Measurements from ENCODE around the gene PPP2R5A. TPM values are rescaled to one million over a fixed set of nuclear protein-coding genes. Genes with fewer than 3 reads are reported as not detected.

The PPP2R5A gene
- total RNA-seq: 10 to 100 TPM; 56.5 to 63.9 (median 63.3) TPM
- long read RNA-seq, donor 1, transcript PPP2R5A-201 (13 exons, 3,128 nt): major isoform, 27 of 36 reads
- long read RNA-seq, donor 1, partial matches to known transcripts: 1 of 36 reads
- long read RNA-seq, donor 1, other reads (novel, unspliced or antisense): 8 of 36 reads
- long read RNA-seq, donor 2, partial matches to known transcripts: 0 of 2 reads
- long read RNA-seq, donor 2, other reads (novel, unspliced or antisense): 2 of 2 reads

GRCh38 chr1:212284744-212285684 lies at the start of gene PPP2R5A:
Gene PPP2R5A, plus strand, starts transcription at chr1:212285410. Its CDS starts 701 bp downstream, at chr1:212286111.
- ATAC-seq: peak; percentile 91
- H3K36me3 ChIP-seq (ENCODE audit: low read depth): no peaks in the 10 kb centered on the region
- DNase-seq: peak; percentile 99 to 100 (median 99)
- peak within 1 kb of the TSS; percentile 91 for H3K4me3 ChIP-seq
- H3K4me1 ChIP-seq (ENCODE audit: low read depth): peaks cover 26% of the 10 kb centered on the region
- H3K9me3 ChIP-seq: no peaks in the 10 kb centered on the region
- intact Hi-C loops (cut with DNase I, micrococcal nuclease): no loop called here
- no peak for TF ChIP-seq CTCF (IDR thresholded peaks at IDR 0.05)

- Histone ChIP-seq H3K4me3 (no peak overlapping the region), H3K4me1 (ENCODE audit: low read depth) (peaks cover 28% of the 10 kb centered on the region), H3K9me3 (no peaks in the 10 kb centered on the region), H3K36me3 (ENCODE audit: low read depth) (no peaks in the 10 kb centered on the region)
- peak; percentile 72 to 80 (median 74) for DNase-seq
- ATAC-seq: peak; percentile 88
- TF ChIP-seq CTCF (IDR thresholded peaks at IDR 0.05): no peak
- intact Hi-C loops (cut with DNase I, micrococcal nuclease): no loop called here
Observed at GRCh38 chr1:212235857-212236256, 49.4 kb upstream of the PPP2R5A start.

GRCh38 chr1:212236664-212237220 lies 48.5 kb upstream of the PPP2R5A start:
- ATAC-seq (no peak), DNase-seq (no peak)
- no peaks in the 10 kb centered on the region for H3K36me3 ChIP-seq (ENCODE audit: low read depth)
- TF ChIP-seq CTCF (IDR thresholded peaks at IDR 0.05): no peak
- intact Hi-C loops (cut with DNase I, micrococcal nuclease): no loop called here
- H3K4me3 ChIP-seq: no peak overlapping the region
- H3K4me1 ChIP-seq (ENCODE audit: low read depth): peaks cover 28% of the 10 kb centered on the region
- H3K9me3 ChIP-seq: no peaks in the 10 kb centered on the region

- TF ChIP-seq CTCF (IDR thresholded peaks at IDR 0.05): no peak
- DNase-seq (no peak), ATAC-seq (peak; percentile 79)
- H3K4me1 ChIP-seq (ENCODE audit: low read depth): peaks cover 30% of the 10 kb centered on the region
- H3K9me3 ChIP-seq: no peaks in the 10 kb centered on the region
- no peak overlapping the region for H3K4me3 ChIP-seq
- H3K36me3 ChIP-seq (ENCODE audit: low read depth): no peaks in the 10 kb centered on the region
- intact Hi-C loops (cut with DNase I, micrococcal nuclease): no loop called here
Observed at GRCh38 chr1:212237651-212238050, 47.6 kb upstream of the PPP2R5A start.

- no peaks in the 10 kb centered on the region for H3K9me3 ChIP-seq
- intact Hi-C loops (cut with DNase I, micrococcal nuclease): no loop called here
- H3K4me3 ChIP-seq: no peak overlapping the region
- TF ChIP-seq CTCF (IDR thresholded peaks at IDR 0.05): no peak
- H3K4me1 ChIP-seq (ENCODE audit: low read depth): peaks cover 35% of the 10 kb centered on the region
- DNase-seq: peak; percentile 47 to 59 (median 53)
- peak; percentile 34 for ATAC-seq
- no peaks in the 10 kb centered on the region for H3K36me3 ChIP-seq (ENCODE audit: low read depth)
Observed at GRCh38 chr1:212238552-212238951, 46.7 kb upstream of the PPP2R5A start.
